ENCODE results near the gene PPFIBP1.

- TF ChIP-seq CTCF (IDR thresholded peaks at IDR 0.05; ENCODE audit: low read depth, low read length) (no peak), EZH2phosphoT487 (IDR thresholded peaks at IDR 0.05; ENCODE audit: low read depth) (no peak)
Observed at GRCh38 chr12:27608890-27609289, 84.9 kb downstream of the PPFIBP1 start.

Data from OCI-LY3 (cell line).